HG03060 (cell line): ENCODE data around the gene ANO10.
"Not testable (repeated sequence)": the region's sequence is repeated elsewhere in the genome, so short reads cannot be mapped to it uniquely, and the experiment has no call there.

Experiments
- ATAC-seq: cut with Tn5 transposase; IDR thresholded peaks from one replicate; pipeline ENCODE4 v1.9.1; 2021; ENCODE audit warnings: low read depth, moderate number of reproducible peaks; ENCODE audit not compliant: unreplicated experiment

The ANO10 gene

DNA sequence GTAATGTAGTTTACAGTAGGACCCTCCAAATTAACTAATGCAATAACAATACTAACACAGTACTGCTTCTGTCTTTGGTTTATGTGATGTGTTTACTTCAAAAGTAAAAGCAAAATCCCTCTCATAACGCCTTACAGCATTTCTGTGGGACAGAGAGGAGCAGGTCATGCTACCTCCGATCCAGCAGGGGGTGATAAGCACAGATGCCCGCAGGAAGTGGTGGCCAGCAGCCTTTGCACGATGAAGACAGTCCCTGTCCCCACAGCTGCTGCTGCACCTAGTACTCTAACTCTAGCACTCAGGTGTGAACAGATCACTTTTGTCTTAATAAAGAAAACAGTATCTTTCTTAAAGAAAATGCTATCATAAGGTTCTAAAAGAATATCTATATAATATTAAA, 38.3 kb downstream of the ANO10 start:
- no peak for ATAC-seq

DNA sequence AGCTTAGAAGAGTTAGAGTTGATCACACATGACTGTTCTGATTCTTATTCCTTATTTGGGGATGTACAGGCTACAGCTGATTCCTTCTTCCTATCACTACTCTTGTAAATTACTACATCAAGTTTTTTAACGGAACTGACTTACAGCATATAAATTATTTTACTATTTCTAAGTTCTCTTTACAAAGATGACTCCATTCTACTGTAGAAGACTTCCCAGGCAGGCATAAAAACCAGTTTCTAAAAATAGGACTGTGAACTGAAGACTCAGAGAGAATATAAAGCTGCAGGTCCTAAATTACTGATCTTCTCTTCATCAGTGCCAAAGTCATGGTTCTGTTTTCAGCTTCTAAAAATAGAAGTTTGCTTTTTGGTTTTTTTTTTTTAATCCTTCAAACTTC, 38.9 kb downstream of the ANO10 start:
- ATAC-seq: no peak

DNA sequence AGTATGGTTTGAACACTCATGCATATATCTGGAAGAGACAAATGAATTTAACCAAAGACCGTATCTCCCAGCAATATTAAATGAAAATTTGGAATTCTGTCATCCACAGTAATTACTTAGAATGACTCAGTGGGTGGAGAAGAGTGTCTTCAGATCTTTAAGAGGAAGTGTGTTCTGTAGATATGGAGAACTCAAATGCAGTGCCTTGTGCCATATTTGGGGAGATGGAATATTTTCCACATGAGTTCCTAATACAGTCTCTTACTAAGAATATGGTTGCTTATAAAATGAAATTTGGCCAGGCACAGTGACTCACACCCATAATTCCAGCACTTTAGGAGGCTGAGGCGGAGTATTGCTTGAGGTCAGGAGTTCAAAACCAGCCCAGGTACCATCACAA, 40.5 kb downstream of the ANO10 start:
- no peak for ATAC-seq

DNA sequence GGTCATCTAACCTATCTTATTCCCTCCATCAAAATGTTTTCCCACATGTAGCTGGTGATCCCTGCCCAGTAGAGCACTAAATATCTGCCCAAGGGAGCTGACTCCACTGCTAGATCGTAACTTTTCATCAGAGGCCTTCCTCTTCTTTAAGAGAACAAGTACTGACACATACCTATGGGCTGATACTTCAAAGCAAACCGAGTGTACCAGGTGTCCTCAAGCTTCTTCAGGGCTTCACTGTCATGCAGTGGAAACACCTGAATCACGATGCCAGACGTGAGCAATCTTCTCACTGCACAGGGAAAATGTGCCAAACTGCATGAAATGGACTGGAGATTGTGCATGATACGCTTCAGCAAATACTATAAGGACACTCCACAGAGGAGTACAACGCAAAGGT, 41.6 kb downstream of the ANO10 start:
- no peak for ATAC-seq

GRCh38 chr3:43573576-43573975, 48.2 kb downstream of the ANO10 start:
- ATAC-seq: no peak

DNA sequence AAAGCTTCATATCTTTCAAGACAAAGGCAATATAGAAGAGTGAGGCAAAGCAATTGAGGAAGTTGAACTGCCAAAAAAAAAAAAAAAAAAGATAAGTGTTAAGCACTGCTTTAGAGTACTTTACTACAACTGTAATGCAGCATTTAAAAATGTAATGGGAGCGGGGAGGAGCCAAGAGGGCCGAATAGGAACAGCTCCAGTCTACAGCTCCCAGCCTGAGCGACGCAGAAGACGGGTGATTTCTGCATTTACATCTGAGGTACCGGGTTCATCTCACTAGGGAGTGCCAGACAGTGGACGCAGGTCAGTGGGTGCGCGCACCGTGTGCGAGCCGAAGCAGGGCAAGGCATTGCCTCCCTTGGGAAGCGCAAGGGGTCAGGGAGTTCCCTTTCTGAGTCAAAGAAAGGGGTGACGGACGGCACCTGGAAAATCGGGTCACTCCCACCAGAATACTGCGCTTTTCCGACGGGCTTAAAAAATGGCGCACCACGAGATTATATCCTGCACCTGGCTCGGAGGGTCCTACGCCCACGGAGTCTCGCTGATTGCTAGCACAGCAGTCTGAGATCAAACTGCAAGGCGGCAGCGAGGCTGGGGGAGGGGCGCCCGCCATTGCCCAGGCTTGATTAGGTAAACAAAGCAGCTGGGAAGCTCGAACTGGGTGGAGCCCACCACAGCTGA, 56.0 kb downstream of the ANO10 start:
- ATAC-seq: not testable (repeated sequence)

GRCh38 chr3:43559961-43560360, 61.9 kb downstream of the ANO10 start:
- no peak for ATAC-seq

GRCh38 chr3:43558171-43558570, 63.6 kb downstream of the ANO10 start:
- no peak for ATAC-seq

- ATAC-seq: no peak
These were observed 72.1 kb downstream of the ANO10 start for GRCh38 chr3:43549626-43550290.

DNA sequence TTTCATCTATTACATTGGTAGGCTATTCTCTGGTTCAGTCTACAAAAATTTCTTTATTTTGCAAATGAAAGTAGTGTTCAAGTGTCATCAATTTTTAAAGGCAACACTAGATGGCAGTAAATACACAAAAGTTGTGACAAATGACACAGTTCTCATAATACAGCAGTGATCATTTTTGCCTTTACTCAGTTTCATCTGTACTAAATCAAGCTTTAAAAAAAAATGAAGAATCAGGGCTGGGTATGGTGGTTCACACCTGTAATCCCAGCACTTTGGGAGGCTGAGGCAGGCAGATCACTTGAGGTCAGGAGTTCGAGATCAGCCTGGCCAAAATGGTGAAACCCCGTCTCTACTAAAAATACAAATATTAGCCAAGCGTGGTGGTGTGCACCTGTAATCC, 77.5 kb downstream of the ANO10 start:
- not testable (repeated sequence) for ATAC-seq

DNA sequence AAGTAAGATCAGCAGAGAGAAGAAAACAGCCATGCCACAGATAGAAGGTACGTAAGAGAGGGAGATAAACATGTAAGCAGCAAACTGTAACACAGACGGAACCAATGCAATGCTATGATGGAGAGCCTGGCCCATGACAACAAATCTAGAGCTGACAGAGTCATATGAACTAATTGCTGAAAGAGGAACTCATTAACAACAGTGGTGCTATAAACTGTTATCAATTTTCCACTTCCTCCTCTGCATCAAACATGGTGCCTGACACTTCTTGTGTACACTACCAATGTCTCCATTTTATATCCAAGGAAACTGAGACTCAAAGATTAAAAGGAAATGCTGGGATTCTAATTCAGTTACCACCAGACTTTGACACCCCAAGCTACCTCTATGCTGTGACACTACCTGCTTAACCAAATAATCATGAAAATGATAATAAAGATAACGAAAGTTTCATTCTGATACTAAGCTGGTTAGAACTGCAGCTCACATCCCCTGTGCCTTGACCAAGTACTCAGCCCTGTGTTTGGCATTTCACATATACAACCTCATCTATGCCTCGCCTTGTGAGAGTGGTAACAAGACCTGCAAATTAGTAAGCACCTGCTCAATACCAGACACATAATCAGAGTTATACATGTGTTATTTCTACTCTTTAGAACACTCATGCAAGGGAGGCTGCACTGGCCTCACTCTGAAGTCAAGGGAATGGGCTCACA, 79.3 kb downstream of the ANO10 start:
- ATAC-seq: no peak

- no peak for ATAC-seq
These were observed 81.2 kb downstream of the ANO10 start for GRCh38 chr3:43540624-43541023.

- ATAC-seq: no peak
These were observed 82.5 kb downstream of the ANO10 start for GRCh38 chr3:43539321-43539720.

DNA sequence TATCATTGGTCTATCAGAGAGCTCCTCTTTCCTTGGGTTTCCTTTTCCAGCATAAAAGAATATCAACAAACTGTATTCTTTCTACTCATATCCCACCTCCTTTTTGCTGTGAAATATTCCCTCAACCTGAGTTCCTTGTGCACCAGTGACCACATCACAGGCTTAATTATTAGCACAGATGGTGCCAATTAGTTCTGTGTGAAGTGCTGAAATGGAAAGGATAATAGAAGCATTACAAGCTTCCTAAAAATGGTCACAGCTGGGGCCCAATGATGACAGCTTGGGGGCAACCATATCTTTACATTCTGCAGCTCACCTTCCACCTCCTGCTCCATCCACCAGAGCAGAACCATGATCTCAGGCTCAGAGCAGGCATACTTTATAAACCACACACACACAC, 84.6 kb downstream of the ANO10 start:
- ATAC-seq: no peak

GRCh38 chr3:43534675-43535074, 87.1 kb downstream of the ANO10 start:
- no peak for ATAC-seq

DNA sequence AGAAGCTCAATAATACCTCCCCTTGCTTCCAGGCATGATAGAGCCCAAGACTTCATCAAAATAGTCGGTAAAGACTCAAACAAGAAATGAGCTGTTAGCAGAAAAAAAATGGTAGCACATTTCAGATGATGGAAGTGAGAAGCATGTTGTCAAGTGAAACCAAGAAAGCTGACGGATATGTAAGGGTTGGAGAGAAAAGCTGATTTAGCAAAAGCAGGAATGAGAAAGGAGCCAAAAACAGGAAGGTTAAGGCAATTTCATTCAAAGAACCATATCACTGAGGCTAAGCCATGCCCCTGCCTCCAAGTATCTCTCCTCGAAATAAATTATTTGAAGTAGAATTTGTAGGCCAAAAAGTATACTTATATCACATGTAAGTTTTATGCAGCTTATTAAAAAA, 88.8 kb downstream of the ANO10 start:
- no peak for ATAC-seq

- no peak for ATAC-seq
These were observed 90.0 kb downstream of the ANO10 start for GRCh38 chr3:43531835-43532234.

DNA sequence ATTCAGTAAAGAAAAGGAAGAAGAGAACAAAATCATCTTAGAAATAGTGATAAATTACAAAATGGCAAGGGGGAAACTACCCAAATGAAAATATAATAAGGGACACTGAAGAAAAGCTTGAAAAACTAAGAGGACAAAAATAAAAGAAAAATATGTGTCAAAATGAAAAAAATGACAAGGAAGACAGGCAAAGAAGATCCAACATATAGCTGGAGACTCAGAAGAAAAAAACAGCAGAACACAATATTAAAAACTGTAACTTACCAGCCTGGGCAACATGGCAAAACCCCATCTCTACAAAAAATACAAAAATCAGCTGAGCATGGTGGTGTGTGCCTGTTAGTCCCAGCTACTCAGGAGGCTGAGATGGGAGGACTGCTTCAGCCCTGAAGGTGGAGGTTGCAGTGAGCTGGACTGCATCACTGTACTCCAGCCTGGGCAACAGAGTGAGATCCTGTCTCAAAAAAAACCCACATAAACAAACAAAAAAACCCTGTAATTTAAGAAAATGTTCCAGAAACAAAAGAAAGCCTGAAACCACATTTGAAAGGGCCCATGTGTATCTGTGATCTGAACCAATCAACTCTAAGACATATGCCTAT, 93.2 kb downstream of the ANO10 start:
- ATAC-seq: no peak

DNA sequence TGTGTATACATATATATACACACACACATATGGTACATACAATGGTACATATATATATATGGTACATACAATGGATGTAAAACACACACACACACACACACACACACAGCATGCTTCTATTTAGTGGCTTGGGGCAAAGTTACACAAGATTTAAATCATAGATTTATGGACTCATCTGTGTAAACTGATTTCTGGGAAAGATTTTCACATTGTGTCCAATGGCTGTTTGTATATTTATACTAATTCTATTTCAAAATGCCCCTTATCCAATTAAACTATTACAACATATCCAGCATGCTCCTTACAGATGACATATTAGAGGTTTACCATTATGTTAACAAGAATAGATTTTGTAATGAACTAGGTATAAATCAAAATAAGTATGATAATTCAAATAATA, 94.9 kb downstream of the ANO10 start:
- ATAC-seq: no peak

DNA sequence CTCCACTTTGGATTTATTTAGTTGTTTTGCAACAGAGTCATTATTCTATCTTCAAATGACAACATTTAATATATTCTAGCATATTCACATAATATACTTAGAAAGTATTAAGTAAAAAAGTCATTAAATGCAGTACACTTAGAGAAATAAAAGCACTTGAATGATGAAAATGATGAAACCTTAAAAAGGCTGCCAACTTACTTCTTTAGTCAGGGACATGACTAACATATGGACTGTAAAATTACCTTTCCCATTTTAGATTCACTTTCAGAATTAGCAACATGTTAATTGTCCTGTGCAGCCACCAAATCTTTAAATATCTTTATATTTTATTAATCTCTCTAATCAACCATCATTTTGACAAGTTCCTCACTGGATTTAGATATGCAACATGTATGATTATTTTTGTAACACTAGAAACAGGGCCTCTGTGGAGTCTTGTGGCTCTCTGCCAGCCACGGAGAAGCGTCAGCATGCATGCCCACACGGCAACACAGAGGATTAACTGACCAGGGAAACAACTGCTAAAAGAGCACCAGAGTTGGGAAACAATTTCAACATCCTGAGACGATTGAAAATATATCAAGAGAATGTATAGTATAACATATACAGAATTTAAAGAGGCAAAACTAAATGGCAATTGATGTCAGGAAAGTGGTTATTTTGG, 95.7 kb downstream of the ANO10 start:
- no peak for ATAC-seq

DNA sequence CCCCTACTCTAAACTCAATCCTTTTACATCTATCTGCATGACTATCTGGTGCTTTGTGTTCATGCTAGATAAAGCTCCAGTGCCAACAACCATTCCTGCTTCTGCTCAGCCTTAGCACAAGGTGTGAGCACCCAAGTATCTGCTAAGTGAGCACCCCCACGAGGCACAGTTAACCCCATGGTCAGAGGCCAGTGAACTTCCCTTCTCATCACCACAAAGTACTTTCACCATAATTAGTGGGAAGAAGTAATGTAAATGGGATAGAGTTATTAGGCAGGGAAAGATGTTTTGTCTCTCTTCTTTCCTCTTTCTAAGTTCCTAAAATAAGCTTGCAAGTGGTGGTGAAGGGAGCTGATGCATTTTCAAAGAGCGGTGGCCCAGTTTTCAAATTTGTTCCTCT, 96.4 kb downstream of the ANO10 start:
- no peak for ATAC-seq
